ENCODE measurements around the gene CCDC171.

CCDC171 gene

GRCh38 chr9:15843316-15843715 is 290.5 kb downstream of the CCDC171 start:
- TF ChIP-seq CTCF (IDR thresholded peaks at IDR 0.05; ENCODE audit: insufficient read depth, low read length, poor library complexity, severe bottlenecking), result no peak
- TF ChIP-seq EZH2phosphoT487 (conservative IDR thresholded peaks at IDR 0.05; ENCODE audit: low read length), result no peak
- no peak overlapping the region for H2AFZ ChIP-seq (ENCODE audit: low read depth, low read length, severe bottlenecking)
- H3K36me3 ChIP-seq (ENCODE audit: low read length), result no peaks in the 10 kb centered on the region
- no peaks in the 10 kb centered on the region for H3K9me3 ChIP-seq (ENCODE audit: insufficient read depth, low read length)
- no peaks in the 10 kb centered on the region for H3F3A ChIP-seq (ENCODE audit: insufficient read depth)
- no peaks in the 10 kb centered on the region for H3K27me3 ChIP-seq (ENCODE audit: low read length)
- no peak overlapping the region for H3K27ac ChIP-seq (ENCODE audit: low read depth, low read length)
- H3K9ac ChIP-seq (ENCODE audit: low read length), result no peak overlapping the region
- H3K4me2 ChIP-seq (ENCODE audit: low read depth, low read length, poor library complexity, severe bottlenecking), result no peak overlapping the region
- H3K9me2 ChIP-seq (replicated peaks; ENCODE audit: insufficient read depth, low read length), result no peaks in the 10 kb centered on the region
- H3K4me3 ChIP-seq (ENCODE audit: insufficient read depth, low read length, poor library complexity, severe bottlenecking), result no peak overlapping the region
- no peaks in the 10 kb centered on the region for H3K79me2 ChIP-seq (ENCODE audit: insufficient read depth, low read length)
- no peaks in the 10 kb centered on the region for H4K20me1 ChIP-seq (ENCODE audit: low read depth, low read length)

GRCh38 chr9:15843931-15844330 is 291.1 kb downstream of the CCDC171 start:
- Histone ChIP-seq H3K27me3 (ENCODE audit: low read length) (no peaks in the 10 kb centered on the region), H3K79me2 (ENCODE audit: insufficient read depth, low read length) (no peaks in the 10 kb centered on the region), H3K4me3 (ENCODE audit: insufficient read depth, low read length, poor library complexity, severe bottlenecking) (no peak overlapping the region), H3K36me3 (ENCODE audit: low read length) (no peaks in the 10 kb centered on the region), H4K20me1 (ENCODE audit: low read depth, low read length) (no peaks in the 10 kb centered on the region), H2AFZ (ENCODE audit: low read depth, low read length, severe bottlenecking) (no peak overlapping the region), H3K4me2 (ENCODE audit: low read depth, low read length, poor library complexity, severe bottlenecking) (no peak overlapping the region), H3K9me2 (replicated peaks; ENCODE audit: insufficient read depth, low read length) (no peaks in the 10 kb centered on the region), H3K9ac (ENCODE audit: low read length) (no peak overlapping the region), H3K27ac (ENCODE audit: low read depth, low read length) (no peak overlapping the region), H3K9me3 (ENCODE audit: insufficient read depth, low read length) (no peaks in the 10 kb centered on the region), H3F3A (ENCODE audit: insufficient read depth) (no peaks in the 10 kb centered on the region)
- TF ChIP-seq CTCF (IDR thresholded peaks at IDR 0.05; ENCODE audit: insufficient read depth, low read length, poor library complexity, severe bottlenecking), result no peak
- no peak for TF ChIP-seq EZH2phosphoT487 (conservative IDR thresholded peaks at IDR 0.05; ENCODE audit: low read length)

- Histone ChIP-seq H3K9me3 (ENCODE audit: insufficient read depth, low read length) (no peaks in the 10 kb centered on the region), H4K20me1 (ENCODE audit: low read depth, low read length) (no peaks in the 10 kb centered on the region), H3K79me2 (ENCODE audit: insufficient read depth, low read length) (no peaks in the 10 kb centered on the region), H2AFZ (ENCODE audit: low read depth, low read length, severe bottlenecking) (no peak overlapping the region), H3K4me3 (ENCODE audit: insufficient read depth, low read length, poor library complexity, severe bottlenecking) (no peak overlapping the region), H3K36me3 (ENCODE audit: low read length) (no peaks in the 10 kb centered on the region), H3K27ac (ENCODE audit: low read depth, low read length) (no peak overlapping the region), H3F3A (ENCODE audit: insufficient read depth) (no peaks in the 10 kb centered on the region), H3K9me2 (replicated peaks; ENCODE audit: insufficient read depth, low read length) (no peaks in the 10 kb centered on the region), H3K9ac (ENCODE audit: low read length) (no peak overlapping the region), H3K27me3 (ENCODE audit: low read length) (no peaks in the 10 kb centered on the region), H3K4me2 (ENCODE audit: low read depth, low read length, poor library complexity, severe bottlenecking) (no peak overlapping the region)
- TF ChIP-seq EZH2phosphoT487 (conservative IDR thresholded peaks at IDR 0.05; ENCODE audit: low read length) (no peak), CTCF (IDR thresholded peaks at IDR 0.05; ENCODE audit: insufficient read depth, low read length, poor library complexity, severe bottlenecking) (no peak)
Measured at GRCh38 chr9:15846611-15847010, 293.8 kb downstream of the CCDC171 start.

All from SU-DHL-6 (cell line).